ENCODE data around the gene AMIGO1.

DNA sequence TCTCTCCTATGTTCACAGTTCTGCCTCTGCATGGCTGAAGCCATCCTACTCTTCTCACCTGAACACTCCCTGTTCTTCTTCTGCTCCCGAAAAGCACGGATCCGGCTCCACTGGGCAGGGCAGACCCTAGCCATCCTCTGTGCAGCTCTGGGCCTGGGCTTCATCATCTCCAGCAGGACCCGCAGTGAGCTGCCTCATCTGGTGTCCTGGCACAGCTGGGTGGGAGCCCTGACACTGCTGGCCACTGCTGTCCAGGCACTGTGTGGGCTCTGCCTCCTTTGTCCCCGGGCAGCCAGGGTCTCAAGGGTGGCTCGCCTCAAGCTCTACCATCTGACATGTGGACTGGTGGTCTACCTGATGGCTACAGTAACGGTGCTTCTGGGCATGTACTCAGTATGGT is 13.8 kb downstream of the AMIGO1 start:
- TF ChIP-seq, protein P1, sequence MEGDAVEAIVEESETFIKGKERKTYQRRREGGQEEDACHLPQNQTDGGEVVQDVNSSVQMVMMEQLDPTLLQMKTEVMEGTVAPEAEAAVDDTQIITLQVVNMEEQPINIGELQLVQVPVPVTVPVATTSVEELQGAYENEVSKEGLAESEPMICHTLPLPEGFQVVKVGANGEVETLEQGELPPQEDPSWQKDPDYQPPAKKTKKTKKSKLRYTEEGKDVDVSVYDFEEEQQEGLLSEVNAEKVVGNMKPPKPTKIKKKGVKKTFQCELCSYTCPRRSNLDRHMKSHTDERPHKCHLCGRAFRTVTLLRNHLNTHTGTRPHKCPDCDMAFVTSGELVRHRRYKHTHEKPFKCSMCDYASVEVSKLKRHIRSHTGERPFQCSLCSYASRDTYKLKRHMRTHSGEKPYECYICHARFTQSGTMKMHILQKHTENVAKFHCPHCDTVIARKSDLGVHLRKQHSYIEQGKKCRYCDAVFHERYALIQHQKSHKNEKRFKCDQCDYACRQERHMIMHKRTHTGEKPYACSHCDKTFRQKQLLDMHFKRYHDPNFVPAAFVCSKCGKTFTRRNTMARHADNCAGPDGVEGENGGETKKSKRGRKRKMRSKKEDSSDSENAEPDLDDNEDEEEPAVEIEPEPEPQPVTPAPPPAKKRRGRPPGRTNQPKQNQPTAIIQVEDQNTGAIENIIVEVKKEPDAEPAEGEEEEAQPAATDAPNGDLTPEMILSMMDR (IDR thresholded peaks at IDR 0.05; ENCODE audit: insufficient read depth, low read length) = no peak
- TF ChIP-seq, protein P2, sequence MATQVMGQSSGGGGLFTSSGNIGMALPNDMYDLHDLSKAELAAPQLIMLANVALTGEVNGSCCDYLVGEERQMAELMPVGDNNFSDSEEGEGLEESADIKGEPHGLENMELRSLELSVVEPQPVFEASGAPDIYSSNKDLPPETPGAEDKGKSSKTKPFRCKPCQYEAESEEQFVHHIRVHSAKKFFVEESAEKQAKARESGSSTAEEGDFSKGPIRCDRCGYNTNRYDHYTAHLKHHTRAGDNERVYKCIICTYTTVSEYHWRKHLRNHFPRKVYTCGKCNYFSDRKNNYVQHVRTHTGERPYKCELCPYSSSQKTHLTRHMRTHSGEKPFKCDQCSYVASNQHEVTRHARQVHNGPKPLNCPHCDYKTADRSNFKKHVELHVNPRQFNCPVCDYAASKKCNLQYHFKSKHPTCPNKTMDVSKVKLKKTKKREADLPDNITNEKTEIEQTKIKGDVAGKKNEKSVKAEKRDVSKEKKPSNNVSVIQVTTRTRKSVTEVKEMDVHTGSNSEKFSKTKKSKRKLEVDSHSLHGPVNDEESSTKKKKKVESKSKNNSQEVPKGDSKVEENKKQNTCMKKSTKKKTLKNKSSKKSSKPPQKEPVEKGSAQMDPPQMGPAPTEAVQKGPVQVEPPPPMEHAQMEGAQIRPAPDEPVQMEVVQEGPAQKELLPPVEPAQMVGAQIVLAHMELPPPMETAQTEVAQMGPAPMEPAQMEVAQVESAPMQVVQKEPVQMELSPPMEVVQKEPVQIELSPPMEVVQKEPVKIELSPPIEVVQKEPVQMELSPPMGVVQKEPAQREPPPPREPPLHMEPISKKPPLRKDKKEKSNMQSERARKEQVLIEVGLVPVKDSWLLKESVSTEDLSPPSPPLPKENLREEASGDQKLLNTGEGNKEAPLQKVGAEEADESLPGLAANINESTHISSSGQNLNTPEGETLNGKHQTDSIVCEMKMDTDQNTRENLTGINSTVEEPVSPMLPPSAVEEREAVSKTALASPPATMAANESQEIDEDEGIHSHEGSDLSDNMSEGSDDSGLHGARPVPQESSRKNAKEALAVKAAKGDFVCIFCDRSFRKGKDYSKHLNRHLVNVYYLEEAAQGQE (IDR thresholded peaks at IDR 0.05; ENCODE audit: insufficient replicate concordance, low read depth) = no peak
- TF ChIP-seq POLR2AphosphoS5 (IDR thresholded peaks at IDR 0.05; ENCODE audit: low read depth) = no peak

All from HL-60 (cell line).